Hair follicle dermal papilla cell (primary cell): ENCODE results near the gene ALDH3A2. TPM values are rescaled to one million over a fixed set of nuclear protein-coding genes. Genes with fewer than 3 reads are reported as not detected.

Experiments
- small RNA-seq: library from RNA; depleted of rRNA; stranded (forward); fragments of <200 nt; gene quantifications from one replicate; pipeline ENCODE3, GENCODE V24; 2012
- total RNA-seq: library from RNA; depleted of rRNA; stranded (reverse); fragments of >200 nt; gene quantifications from 2 replicates; pipeline ENCODE4 v1.2.3, GENCODE V29; 2012

The ALDH3A2 gene
- total RNA-seq: 112 and 169 TPM in 2 replicates

DNA sequence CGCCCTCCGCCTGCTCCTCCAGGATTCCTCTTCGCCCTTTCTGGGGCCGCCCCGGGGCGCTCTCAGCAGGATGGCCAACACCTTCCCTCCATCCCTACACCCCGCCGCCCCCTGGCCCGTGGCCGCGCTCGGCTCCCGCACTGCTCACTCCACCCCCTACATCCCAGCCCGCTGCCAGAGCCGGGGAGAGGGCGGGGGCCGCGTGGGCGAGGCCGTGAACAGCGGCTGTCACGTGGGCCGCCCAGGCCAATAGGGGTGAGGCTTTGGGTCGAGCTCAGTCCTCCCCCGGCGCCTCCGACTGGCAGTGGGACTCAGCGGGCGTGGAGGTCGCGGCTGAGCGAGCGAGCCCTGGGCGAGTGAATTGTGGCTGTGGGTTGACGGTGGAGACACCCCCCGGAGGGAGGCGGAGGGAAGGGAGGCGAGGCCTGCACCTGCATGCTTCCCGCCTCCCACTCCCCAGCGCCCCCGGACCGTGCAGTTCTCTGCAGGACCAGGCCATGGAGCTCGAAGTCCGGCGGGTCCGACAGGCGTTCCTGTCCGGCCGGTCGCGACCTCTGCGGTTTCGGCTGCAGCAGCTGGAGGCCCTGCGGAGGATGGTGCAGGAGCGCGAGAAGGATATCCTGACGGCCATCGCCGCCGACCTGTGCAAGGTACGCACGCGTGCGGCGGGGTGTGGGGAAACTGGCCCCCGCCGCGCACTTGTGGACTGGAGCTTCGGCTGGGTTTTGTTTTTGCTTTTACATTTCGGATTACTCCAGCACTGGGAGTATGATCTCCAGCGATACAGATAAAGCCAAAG, at the start of gene ALDH3A2:
ALDH3A2 (plus strand) TSS at position 277 of the 799 bp plus-strand sequence; CDS start at position 498, 221 bp downstream.

DNA sequence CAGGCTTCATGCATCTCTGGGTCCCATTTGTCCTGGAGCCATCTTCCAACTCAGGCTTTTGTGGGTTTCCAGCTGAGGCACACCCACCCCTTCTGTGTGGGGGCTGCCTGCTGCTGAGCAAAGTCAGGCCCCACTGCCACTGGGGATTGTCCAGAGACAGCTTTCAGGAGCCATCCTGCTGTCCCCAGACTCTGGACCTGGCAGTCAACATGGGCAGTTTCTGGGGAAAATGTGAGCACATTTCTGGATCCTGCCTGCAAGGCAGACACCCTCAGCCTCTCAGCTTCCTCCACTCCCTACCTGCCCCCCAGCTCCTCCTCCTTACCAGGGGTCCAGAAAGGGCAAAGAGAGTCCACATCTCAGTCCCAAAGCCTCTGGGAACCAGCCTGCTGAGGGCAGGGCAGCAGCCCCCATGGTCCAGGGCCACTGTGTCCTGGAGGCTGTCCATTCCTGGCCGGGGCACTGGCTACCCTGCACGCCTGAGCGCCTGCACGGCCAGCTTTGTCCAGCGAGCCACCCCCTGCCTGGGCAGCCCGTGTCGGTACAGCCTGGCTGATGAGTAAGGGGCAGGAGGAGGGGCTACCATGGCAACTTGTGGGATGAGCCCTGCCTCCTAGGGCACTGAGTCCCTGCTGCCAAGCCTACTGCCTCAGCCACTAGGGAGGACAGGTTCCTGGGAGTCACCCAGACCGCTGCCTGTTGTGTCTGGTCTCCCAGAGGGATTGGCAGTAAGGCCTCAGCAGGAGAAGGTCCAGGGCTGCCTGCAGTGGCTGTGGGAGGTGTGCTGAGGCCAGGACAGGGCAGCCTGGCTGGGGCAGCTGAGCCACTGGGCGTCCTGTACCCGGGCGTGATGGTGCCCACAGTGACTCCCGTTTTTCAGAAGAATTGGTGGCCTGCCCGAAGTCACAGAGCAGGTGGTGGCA, 67.8 kb downstream of the ALDH3A2 start, which contains the start of gene SLC47A2:
SLC47A2 (minus strand) TSS at position 477 of the 923 bp plus-strand sequence; CDS start at position 448, 29 bp downstream.

Small RNAs within 50 kb of the gene (small RNA-seq; reads per million reads assigned to genes)
- gene NMTRQ-TTG12-1 (not detected), gene RF00322 (not detected)

Other genes starting within 250 kb of the ALDH3A2 start
- gene RNF112, start 237.5 kb upstream of the ALDH3A2 start, total RNA-seq: 4.0 and 9.1 TPM in 2 replicates
- 4.3 and 5.2 TPM in 2 replicates for gene SLC47A1, start 114.9 kb upstream of the ALDH3A2 start, total RNA-seq
- gene SLC47A2, start 67.8 kb downstream of the ALDH3A2 start, total RNA-seq: 0.36 and 0.97 TPM in 2 replicates
- 8.1 and 10.4 TPM in 2 replicates for gene ALDH3A1, start 99.5 kb downstream of the ALDH3A2 start, total RNA-seq
- 31.6 and 32.7 TPM in 2 replicates for gene ULK2, start 219.2 kb downstream of the ALDH3A2 start, total RNA-seq